Dermis blood vessel endothelial cell (primary cell): ENCODE results near the gene PCSK7. TPM values are rescaled to one million over a fixed set of nuclear protein-coding genes. Genes with fewer than 3 reads are reported as not detected.

Experiments
- total RNA-seq: library from RNA; depleted of rRNA; stranded (reverse); fragments of >200 nt; gene quantifications from 2 replicates; pipeline ENCODE4 v1.2.3, GENCODE V29; 2014

The PCSK7 gene
- total RNA-seq, 1 donor from 2014 or later, result 63.5 TPM

Other genes starting within 250 kb of the PCSK7 start
- gene SIK3, start 133.6 kb downstream of the PCSK7 start, total RNA-seq, result 12.9 and 16.7 TPM in 2 replicates
- 231 and 325 TPM in 2 replicates for gene PAFAH1B2, start 87.8 kb downstream of the PCSK7 start, total RNA-seq
- gene SIDT2, start 53.3 kb downstream of the PCSK7 start, total RNA-seq, result 10.4 and 19.5 TPM in 2 replicates
- gene TAGLN, start 32.7 kb downstream of the PCSK7 start, total RNA-seq, result 11.4 and 31.3 TPM in 2 replicates
- gene RNF214, start 598 bp upstream of the PCSK7 start, total RNA-seq, result 10.6 and 12.3 TPM in 2 replicates
- gene BACE1-AS, start 59.3 kb upstream of the PCSK7 start, total RNA-seq, result 2.4 and 3.1 TPM in 2 replicates
- 7.1 and 17.0 TPM in 2 replicates for gene BACE1, start 84.2 kb upstream of the PCSK7 start, total RNA-seq
- gene CEP164, start 95.8 kb upstream of the PCSK7 start, total RNA-seq, result 24.0 and 28.0 TPM in 2 replicates